GM18526 (cell line): ENCODE results near the gene PRSS56.

Experiments
- POLR2A ChIP-seq: IDR thresholded peaks from 3 replicates; pipeline ENCODE4 v1.6.1; 2011; ENCODE audit not compliant: insufficient read length; ENCODE audit errors: extremely low read depth

Gene PRSS56

DNA sequence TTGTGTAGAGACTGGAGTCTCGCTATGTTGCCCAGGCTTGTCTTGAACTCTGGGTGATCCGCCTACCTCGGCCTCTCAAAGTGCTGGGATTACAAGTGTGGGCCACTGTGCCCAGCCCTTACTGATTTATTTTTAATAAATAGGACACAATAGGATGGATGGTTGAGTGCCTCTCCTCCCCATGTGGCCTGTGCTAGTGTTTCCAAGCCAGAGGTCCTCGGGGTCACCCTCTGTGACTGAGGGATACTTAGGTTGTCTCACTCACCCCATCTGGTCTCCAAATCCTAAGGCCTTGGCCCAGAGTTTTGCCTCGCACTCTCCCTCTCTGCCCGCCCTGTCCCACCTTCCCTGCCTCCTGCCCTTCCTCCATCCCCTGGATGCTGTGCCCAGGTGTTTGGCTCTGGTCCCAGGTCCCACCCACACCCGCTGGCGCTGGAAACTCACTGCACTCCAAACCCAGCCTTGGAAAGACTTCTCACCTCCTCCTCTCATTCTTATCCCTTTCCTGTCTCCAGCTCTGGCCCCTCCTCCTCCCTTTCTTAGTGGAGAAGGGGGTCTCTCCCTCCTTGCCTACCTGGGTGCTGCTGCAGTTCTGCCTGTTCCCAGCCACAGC lies 27.8 kb upstream of the PRSS56 start:
- no peak for TF ChIP-seq POLR2A

DNA sequence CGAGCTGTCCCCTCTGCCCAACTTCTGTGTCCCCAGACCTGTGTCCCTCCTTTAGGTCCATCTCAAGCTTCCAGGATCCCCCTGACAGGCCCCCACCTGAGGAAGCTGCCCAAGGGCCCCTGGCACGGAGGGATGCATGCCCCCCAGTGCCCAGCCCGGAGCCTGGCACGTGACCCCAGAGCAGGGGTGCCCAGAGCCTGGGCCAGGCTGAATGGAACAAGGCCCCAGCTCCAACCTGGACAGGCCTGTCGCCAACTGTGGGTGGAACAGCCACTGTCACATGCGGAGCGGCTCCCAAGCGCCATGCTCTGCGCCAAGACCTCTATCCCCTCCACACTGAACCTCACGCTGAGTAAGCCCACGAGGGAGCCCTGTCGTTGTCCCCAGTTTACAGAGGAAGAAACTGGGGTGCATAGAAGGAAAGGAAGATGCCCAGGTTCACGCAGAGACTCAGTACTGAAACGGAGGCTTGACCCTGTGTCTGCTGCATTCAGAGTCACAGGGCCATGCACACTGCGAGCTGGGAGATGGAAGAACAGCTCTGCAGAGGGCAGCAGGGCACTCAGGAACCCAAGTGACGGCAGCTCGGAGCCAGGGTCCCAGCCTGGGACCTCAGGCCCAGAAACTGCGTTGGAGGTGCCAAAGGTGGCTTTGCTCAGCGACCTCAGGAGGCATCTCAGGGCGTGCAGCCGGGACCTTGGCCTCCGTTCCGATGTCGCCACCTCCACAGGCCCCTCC lies 27.1 kb upstream of the PRSS56 start:
- TF ChIP-seq POLR2A = no peak

DNA sequence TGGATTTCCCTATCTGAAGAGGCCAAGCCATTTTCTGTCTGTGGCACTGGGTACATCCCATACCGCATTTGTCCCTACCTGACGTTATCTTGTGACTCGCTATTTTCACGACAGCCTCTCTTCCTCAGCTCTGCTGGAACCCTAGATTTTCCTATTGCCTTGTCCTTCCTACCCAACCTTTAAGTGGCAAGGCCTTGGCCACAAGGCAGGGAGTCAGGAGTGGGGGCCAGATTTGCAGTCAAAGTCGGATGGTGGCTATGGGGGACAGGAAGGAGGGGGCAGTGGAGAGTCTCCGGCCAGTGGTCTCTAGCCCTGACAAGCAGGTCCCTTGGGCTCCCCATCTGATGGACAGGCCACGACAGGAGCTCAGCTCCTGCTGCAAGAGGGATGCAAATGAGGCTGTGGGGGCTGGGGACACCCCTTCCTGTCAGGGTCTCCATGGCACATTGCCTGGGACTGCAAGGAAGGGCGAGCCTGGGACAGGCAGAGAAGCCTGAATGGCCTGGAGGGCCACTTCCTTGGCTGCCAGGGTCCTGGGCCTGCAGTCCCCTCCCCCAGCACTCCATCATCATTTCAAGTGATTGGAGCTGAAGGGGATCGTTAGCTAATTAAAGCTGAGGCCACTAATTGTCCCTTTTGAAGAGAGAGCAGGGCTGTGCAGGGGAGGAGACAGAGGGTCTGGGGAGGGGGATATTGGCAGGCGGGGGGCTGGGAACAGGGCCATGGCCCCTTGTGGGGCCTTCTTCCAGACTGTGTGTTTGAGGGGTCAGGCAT lies 26.3 kb upstream of the PRSS56 start:
- TF ChIP-seq POLR2A = no peak

DNA sequence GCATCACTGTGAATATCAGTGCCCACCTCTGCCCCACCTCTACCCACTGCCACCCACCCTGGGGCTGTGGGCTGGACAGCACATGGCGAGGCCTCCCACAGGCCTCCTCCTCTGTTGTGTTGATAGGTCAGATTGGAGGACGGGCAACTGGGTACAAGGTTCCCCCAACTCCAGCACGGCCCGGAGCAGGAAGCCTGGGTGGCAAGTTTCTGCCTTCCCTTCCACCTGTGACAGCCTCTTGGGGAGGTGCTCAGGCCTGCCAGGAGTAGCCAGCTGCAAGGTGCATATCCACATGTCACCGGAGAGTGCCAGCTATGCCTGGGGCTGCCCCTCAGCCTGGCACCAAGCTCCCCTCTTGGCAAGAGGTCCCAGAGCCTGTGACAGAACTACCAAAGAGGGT lies 25.6 kb upstream of the PRSS56 start:
- no peak for TF ChIP-seq POLR2A

DNA sequence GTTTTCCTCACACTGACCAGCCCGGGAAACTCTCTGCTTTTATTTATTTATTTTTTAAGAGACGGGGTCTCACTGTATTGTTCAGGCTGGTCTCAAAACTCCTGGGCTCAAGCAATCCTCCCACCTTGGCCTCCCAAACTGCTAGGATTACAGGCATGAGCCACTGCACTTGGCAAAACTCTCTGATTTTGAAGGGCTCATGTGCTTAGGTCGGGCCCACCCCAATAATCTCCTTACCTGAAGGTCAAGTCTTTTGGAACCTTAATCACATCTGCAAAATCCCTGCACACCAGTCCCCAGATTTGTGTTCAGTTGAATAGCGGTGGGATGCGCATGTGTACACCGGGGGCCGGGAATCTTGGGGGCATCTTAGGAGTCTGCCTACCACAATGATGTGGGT lies 24.9 kb upstream of the PRSS56 start:
- no peak for TF ChIP-seq POLR2A

DNA sequence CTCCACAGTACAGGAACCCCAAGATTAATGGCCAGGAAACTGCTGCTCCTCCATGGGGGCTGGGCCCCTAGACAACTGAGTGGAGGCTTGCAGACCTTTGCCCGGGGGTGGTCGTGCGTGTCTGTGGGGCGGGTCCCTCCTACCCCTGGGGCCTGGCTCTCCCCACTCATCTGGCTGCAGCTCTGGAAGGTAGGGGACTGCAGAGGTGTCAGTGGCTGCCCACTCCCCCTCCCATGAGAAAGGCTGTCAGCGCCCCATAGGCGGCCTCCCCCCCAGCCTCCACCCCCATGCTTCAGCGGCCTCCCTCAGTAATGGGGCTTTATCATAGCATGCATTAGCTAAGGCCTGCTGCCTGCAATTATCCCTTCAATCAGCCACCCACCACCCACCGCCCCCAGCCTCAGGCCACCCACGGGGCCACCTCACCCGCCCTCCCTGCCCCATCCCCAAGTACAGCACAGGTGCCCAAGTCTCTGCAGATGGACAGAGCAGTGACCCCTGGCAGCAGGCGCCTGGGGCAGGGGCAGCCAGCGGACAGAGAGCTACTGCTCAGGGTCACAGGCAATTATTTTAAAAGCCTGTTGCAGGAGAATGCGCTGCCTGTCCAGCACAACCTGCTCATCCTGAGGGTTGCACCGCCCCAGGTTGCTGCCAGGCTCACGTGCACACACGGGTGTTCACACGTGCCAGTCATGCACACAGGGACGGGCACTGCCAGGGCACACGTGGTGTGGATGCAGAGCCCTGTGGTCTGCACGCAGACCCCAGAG lies 23.5 kb upstream of the PRSS56 start:
- no peak for TF ChIP-seq POLR2A

DNA sequence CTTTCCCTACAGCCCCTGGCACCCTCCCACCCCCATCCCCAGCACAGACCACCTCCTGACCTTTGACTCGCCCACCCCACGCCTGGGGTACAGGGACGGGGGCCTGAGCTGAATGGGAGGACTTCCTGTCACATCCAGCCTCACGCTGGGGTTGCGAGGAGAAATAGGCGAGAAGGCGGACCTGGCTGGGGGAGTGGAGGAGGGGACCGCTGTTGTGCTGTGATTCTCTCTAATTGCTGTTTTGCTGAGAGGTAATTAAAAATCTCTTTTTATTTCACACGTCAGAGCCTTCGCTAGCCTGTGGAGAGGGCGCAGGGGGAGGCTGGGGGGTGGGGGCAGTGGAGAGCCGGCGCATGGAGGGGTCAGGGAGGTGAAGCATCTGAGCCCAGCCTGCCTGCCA lies 22.8 kb upstream of the PRSS56 start:
- TF ChIP-seq POLR2A = no peak

DNA sequence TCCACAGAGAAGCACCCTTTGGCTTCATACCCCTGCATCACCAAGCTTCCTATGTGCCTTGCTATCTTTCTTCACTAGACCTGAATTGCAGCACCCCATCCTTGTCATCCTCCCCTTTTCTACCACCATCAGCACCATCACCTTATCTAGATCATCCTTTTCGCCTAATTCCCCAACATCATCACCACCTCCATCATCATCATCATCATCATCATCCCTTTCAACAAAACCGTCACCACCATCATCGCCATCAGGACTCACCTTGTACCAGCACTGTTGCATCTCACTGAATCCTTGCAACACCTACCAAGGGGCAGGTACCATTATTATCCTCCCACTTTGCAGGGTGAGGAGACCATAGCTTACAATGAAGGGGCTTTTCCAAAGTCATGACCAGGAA lies 21.7 kb upstream of the PRSS56 start:
- no peak for TF ChIP-seq POLR2A

DNA sequence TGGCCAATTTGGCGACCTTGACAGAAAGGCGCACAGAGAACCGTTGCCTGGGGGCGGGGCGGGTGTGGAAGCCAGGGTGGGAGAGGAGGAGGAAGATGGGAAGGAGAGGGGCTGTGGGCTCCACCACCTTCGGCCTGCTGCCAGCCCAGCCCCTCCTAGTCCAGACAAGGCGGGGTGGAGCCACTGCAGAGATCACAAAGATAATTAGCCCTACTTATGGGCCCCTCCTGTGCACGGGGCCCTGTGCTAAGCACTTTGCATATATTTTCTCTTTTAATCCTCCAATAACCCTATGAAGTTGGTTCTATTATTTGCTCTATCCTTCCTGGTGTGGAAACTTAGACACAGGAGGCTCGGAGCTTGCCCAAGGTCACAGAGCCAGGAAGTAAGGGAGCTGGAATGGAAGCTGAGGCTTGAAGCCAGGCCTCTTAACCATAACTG lies 18.8 kb upstream of the PRSS56 start:
- TF ChIP-seq POLR2A = no peak

DNA sequence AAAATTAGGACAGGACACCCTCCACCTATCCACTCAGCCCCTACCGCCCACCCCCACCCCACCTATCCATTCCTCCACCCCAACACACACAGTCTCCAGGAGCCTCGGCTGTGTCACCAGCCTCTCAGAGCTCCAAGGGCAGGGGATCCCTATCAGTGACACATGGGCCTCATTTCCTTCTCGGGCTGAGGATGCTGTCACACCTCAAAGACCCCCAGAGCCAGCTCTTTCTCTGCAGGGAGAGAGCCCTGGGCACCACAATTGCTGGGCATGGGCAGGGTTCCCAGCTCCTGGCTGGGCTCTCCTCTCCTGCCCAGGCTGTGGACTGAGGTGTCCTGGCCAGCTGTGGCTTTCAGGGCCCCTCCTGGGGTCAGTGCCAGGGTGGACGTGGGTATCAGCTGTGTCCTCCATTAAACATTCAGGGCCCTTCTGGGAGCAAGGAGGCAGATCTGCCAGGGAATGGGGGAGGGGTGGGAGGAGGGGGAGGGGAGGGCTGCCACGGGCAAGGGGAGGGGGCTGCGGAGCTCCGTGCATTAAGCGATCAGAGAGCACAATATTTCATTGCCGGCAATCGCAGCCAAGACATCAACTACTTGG lies 18.3 kb upstream of the PRSS56 start:
- no peak for TF ChIP-seq POLR2A

DNA sequence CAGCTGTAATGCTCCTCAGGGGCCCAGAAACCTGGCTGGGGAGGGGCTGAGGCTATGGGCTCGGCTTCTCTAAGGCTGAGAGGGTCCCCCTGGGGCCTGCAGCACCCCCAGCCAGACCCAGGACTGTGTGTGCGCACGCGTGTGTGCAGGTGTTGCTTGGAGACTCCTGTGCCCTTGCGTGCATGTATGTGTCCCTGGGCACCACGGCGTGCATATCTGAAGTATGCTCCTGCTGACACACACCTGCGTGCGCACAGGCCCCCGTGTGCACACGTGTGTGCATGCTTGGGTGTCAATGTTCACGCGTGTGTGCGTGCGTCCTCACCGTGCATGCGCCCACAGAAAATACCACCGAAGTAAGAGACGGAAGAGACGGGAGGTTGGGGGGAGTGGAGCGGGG lies 17.7 kb upstream of the PRSS56 start:
- TF ChIP-seq POLR2A = no peak

DNA sequence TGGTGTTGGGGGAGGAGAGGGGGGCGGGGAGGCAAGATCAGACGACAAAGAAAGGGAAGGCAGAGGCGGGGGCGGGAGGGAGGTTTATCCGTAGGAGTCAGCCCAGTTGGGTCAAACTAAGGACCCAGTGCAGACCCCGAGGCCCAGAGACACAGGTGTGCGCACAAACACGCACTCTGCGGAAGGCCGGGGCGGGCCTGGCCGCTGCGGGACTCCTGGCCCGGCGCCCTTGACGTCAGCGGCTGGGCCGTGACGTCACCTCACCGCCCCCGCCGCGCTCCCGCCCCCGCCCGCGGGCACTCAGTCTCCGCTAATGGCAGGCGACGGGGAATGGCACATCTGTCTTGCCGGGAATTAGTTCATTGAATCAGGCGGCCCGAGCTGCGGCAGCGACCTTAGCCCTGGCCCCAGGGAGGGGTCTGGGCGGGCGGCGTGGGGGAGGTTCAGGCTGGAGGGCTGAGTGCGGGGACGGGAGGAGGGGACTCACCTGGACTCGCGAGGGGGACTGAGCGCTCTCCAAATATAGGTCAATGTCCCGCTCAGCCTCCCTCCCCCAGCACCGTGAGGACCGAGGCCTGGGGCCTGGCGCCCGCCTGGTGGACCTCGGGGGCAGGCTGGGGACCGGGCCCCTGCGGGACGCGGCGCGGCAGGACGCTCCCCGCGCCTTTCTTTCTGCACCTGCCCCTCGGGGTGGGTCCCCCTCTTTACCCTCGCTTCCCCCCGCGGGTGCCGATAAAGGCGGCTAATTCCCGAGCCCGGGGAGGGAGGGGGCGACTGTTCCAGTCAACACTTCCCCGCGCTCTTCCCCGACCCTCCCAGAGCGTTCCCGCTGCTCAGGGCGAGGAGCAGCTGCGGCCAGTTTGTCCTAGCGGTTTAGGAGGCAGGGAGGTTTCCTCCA lies 17.0 kb upstream of the PRSS56 start:
- TF ChIP-seq POLR2A = no peak

DNA sequence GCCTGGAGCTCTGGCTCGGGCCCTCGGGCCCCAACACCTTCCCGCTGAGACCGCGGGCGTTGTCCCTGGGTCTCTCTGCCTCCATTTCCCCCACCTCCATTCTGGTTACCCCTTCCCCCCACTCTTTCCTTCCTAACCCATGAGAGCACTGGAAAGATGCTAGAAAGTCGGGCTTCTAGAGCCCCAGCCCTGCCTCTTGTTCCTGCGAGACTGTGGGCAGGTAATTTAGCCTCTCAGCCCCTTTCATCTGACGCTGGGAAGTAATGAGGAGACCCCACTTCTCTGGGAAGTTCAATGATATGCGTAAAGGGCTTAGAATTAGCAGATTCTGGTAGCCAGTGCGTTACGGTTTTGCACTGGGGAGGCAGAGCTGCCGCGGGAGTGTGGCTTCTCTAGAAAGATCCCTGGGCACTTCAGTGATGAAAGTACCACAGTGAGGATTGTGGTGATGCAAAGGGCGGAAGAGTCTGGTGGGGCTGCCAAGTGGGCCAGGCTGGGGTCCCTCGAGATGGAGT lies 16.3 kb upstream of the PRSS56 start:
- TF ChIP-seq POLR2A = no peak

DNA sequence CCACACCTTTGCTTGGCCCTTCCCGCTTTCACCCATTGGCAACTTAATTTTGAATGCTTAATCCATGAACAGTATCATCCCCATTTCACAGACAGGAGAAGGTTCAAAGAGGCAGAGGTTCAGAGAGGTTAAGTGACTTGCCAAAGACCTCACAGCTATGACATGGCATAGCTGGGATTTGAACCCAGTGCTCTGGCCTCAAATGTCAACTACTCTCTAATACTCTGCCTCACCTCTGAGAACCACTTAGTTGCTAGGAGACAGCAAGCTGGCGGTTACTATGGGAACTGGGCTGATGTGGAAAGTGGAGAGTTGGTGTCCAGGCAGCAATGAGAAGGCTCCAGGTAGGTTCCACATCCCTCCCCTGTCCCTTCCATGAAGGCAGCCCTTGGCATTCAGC lies 15.8 kb upstream of the PRSS56 start:
- no peak for TF ChIP-seq POLR2A
